C4-2B (cell line): ENCODE results near the gene PFDN1.

ENCODE experiments used
- ZFX ChIP-seq: fragments of 450-650 bp; IDR thresholded peaks from 2 replicates; pipeline ENCODE4 v1.6.1; 2017
- TF ChIP-seq, protein P1 (sequence below): fragments of 450-650 bp; conservative IDR thresholded peaks from 2 replicates; pipeline ENCODE4 v1.5.1; 2017; ENCODE audit warnings: mild to moderate bottlenecking

DNA sequence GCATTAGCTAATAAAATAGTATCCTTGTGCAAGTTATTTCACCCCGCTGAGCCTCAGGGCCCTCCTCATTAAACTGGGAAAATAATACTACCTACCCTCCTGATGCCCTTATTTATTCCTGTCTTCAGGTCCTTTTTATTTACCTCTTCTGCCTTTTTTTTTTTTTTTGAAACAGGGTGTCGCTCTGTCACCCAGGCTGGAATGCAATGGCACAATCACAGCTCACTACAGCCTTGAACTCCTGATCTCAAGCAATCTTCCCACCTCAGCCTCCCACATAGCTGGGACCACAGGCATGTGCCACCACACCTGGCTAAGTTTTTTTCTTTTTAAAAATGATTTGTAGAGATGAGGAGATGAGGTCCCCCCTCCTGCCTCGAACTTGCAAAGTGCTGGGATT is 22.6 kb upstream of the PFDN1 start:
- TF ChIP-seq, protein P1, sequence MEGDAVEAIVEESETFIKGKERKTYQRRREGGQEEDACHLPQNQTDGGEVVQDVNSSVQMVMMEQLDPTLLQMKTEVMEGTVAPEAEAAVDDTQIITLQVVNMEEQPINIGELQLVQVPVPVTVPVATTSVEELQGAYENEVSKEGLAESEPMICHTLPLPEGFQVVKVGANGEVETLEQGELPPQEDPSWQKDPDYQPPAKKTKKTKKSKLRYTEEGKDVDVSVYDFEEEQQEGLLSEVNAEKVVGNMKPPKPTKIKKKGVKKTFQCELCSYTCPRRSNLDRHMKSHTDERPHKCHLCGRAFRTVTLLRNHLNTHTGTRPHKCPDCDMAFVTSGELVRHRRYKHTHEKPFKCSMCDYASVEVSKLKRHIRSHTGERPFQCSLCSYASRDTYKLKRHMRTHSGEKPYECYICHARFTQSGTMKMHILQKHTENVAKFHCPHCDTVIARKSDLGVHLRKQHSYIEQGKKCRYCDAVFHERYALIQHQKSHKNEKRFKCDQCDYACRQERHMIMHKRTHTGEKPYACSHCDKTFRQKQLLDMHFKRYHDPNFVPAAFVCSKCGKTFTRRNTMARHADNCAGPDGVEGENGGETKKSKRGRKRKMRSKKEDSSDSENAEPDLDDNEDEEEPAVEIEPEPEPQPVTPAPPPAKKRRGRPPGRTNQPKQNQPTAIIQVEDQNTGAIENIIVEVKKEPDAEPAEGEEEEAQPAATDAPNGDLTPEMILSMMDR, result no peak
- no peak for TF ChIP-seq ZFX
